NCI-H128 (cell line): ENCODE measurements around the gene ERCC2.

Experiments used
- DNase-seq: peaks from one replicate; lab custom pipeline; 2025; ENCODE audit not compliant: unreplicated experiment; lab: John Stamatoyannopoulos, UW

Gene ERCC2

DNA sequence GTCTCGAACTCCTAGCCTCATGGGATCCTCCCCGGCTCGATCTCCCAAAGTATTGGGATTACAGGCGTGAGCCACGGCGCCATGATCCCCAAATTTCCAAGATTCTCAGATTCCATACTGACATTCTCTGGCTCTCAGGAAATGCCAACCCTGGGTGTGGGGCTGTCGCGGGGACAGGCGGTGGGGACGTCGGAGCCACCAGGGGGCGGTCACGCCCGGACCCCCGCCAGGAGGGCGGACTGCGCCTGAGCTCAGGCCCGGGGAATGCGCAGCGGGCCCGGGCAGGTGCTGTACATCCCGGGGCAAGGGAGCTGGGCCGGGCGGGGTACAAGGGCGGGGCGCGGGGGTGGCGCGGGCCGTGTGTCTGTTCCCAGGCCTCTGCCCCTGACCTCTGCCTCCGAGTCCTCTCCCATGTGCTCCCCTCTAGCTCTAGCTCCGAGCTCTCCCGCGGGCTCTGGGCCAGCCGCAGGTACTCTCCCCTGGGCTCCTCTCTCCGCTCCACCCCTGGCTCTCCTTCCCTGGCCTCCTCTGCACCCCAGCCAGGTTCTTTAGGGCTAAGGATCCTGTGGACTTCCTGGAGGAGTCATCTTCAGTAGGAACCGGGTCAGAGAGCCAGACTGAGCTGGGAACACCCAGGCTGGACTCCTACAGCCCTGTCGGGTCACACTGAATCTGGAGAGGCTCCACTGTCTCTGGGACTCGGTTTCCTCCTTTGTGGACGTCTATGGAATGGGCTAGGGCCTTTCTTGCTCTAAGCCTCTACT, 32.1 kb upstream of the ERCC2 start:
- DNase-seq = no peak

DNA sequence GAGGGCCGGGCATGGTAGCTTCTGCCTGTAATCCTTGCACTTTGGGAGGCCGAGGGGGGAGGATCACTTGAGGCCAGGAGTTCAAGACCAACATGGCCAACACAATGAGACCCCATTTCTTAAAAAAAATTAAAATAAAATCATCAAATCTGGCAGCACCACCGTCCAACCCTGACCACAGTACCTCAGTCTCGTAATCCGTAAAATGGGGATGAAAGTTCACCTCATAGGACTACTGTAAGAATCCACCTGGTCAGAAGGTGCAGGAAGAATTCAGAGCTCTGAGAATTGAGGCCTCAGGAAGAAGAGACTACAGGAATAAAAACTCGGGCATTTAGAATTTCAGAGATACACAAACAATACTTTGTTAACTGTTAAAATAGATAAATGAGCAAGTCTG, 31.4 kb upstream of the ERCC2 start:
- DNase-seq = no peak

DNA sequence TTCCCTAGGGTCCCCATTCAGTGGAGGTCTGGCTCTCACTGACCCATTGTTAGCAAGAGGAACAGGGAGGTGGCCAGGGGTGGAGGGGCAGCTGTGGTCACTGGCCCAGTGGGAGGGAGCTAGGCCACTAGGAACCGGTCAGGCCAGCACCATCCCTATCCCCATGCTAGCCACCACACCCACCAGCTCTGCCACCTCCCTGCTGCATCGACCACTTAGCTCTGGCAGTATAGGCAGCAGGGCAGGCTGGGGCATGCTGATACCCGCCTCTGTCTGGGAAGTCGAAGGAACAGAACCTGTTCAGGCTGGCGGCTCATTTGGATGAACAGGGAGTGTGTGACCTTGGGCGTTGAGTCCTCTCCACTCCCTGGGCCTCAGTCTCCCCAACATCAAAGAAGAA, 29.8 kb upstream of the ERCC2 start:
- no peak for DNase-seq

DNA sequence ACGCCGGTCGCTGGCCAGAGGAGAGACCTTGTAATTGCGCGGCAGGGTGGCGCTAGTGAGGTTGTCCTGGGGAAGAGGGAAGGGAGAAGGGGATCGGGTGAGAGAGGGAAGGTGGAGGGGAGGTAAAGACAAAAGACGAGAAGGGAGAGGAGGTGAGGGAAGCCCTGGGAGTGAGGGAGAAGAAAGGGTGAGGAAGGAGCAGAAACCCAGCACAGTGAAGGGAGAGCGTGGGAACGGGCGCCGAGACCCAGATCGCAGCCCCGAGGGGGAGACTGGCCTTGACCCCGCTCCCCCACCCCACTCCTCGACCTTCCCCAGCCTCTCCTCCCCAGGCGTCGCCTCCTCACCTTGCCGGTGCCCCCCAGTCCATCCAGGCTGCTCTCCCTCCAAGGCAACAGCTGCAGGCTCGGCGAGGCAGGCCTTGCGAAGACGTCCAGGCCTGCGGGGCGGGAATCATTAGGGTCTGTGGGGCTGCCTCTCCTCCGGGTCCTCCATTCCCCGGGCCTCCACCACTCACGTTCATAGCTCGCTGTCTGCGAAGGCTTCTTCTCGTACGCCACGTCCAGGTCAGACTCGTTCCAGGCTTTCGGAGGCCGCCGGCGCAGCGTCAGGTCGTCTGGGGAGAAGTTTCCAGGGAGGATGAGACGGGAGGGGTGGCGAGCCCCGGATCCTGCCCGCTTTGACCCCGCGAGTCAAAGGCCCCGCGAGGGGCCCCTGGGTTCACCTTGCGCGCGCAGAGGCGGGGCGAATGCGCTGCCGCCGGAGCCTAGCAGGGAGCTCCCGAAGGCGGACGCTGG, 25.6 kb upstream of the ERCC2 start:
- DNase-seq = no peak

DNA sequence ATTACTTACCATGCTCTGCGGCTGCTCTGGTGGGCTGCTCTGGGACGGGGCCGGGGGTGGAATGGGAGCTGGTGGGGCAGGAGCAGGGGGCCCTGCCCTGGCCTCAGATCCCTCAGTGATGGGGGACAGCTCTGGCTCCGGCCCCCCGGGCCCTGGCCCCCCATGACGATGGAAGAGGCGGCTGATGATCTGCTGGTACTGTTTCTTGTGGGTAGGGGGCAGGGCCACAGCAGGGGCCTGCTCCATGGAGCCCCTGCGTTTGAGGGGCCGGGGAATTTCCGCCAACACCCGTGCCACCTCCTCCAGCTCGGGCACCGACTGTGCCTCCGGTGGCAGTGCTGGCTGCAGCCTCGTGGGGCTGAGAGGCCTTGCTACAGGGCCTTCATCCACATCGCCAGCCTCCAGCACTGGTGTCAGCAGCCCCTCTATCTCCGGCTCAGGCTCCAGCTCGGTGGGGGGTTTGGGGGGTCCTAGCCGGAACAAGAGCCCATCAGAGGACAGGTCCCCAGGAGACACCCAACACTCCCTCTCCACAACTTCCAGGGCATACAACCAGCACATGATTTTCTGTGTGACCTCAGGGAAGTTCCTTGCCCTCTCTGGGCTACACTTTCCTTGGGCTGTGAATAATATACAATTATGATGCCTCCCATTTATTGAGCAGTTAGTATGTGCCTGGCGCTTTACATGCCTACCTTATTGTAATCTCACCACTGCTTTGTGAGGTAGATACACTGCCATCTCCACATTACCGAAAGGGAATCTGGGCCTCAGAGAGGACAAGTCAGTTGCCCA, 21.7 kb upstream of the ERCC2 start:
- DNase-seq = no peak

DNA sequence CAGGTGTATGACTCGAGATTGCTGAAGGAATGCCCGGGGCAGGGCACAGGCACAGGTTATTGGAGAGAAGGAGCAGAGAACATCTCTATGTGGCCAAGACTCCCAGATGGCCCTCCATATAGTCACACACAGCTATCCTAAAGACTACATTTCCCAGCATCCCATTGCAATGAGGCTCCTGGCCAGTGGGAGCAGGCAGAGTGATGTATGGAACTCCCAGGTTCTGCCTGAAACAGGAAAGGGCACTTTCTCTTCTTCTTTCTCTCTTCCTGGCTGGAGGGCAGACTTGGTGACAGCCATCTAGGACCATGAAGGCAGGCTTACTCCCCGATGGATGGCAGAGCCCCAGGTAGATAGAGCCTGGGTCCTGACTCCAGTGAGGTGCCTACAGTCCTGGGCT, 21.0 kb upstream of the ERCC2 start:
- DNase-seq = no peak

DNA sequence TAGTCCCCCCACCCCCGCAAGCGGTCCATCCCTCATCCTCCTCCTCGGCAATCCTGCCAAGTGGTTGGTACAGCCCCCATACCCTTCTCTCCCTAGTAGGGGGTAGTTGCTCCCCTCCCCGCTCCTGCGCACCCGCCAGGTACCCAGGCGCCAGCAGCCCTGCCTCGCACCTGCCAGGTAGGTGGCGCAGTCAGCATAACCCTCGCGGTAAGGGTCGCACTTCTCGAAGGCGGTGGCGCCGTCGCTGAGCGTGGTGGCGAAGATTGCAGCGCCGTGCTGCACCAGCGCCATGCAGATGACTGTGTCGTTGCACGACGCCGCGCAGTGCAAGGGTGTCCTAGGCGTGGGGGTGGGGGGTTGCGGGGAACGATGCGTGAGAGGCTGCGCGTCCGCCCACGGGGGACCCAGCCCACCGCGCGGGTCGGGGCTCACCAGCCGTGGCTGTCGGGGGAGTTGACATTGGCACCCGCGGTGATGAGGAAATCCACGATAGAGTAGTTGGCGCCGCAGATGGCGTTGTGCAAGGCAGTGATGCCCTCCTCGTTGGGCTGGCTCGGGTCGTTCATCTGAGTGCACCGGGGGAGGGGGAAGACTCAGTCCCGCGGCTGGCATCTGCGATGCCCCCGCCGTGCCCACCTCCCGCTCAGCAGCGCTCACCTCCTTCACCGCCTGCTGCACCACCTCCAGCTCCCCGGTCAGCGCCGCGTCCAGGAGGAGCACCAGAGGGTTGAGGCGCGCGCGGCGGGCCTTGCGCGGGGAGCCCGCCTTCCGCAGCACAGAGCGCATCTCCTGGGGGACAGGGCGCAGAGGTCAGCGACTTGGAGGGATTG, 15.2 kb upstream of the ERCC2 start:
- no peak for DNase-seq

DNA sequence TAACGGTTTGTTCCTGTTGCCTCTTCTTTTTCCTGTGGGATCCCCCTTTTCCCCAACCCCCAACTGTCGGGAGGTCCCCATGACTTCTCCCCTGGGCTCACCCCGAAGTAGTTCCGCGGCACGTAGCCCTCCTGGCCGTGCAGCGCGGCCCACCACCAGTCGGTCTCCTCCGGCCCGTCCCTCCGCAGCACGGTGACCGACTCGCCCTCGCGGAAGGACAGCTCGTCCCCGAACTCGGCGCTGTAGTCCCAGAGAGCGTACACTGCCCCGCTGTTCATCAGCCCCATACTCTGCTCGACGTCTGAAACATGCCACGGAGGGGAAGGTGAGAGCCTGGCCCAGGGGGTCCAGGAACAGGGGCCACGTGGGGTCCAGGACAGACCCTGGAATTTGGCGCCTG, 12.1 kb upstream of the ERCC2 start:
- no peak for DNase-seq

DNA sequence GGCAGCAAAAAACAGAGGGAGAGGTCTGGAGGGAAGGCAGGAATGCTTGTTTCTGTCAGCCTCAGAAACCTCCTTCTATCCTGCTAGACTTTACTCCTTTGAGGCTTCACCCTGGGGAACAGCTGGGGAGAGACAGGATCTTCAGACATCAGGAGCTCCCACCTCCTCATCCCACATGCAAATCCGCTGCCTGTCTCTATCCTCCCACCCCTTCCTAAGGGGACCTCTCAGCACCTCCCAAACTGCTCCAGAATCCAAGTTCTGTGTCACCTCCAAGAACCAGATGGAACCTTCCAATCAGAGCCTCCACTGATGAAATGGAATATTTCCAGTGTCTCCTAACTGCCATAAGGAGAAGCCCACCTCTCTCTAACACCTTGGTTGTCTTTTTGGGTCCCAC, 9.7 kb upstream of the ERCC2 start:
- DNase-seq = no peak

DNA sequence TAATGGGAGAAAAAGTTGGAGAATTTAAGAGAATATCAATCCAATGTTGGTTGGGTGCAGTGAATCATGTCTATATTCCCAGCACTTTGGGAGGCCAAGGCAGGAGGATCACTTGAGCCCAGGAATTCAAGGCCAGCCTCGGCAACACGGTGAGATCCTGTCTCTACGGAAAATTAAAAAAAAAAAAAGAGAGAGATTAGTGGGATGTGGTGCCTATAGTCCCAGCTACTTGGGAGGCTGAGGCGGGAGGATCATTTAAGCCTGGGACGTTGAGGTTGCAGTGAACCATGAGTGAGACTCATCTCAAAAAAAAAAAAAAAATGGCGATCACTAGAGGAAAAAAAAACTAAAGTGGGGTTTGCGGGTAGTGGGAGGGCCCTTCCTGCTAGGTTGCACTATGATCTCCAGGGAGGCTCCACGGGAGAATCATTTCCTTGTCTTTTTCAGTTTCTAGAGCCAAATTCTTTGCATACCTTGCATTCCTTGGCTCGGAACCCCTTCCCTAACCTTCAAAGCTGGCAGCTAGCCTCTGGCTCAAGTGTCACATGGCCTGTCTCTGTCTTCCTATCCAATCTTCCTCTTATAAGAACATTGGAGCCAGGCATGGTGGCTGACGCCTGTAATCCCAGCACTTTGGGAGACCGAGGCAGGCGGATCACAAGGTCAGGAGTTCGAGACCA, 5.8 kb upstream of the ERCC2 start:
- DNase-seq = no peak

DNA sequence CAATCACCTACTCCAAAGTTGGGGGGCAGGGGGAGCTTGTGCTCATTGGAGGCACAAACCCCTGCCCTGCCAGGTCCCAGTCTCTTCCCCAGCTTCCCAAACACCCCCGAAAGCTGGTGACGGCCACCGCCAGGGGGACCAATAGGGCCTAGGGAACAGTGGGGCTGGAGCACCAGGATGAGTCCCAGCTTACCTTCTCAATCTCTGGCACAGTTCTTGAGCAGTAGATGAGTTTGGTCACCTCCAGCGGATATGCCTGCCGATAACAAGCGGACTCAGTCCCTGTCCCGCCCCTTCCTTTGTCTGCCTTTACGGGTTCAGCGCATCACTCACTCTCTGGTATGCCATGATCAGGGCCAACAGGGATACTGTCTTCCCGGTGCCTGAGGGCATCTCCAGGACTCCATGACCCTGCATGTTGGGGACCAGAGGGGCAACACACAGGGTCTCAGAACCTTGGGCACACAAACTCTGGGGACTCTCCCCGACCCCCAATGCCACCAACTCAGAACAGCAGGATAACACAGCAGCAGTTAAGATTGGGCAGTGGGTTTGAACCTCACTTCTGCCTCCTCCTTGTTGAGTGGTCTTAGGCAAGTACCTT, 1.5 kb downstream of the ERCC2 start:
- no peak for DNase-seq

DNA sequence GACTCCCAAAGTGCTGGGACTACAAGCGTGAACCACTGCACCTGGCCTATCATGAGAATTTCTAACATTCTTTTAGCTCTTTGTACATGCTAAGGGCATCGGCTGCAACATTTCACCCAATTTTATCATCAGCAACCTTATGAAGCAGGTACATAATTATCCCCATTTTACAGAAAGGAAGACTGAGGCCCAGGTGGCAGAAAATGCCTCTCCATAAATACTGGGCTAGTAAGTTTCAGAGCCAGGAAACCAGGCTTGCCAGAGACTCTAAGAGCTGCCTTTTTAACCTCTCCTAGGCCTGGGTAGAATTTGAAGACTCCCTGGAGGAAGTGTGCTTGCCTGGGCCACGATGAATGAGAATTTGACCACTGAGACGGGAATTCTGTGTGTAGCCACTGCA, 2.2 kb downstream of the ERCC2 start:
- DNase-seq = no peak

DNA sequence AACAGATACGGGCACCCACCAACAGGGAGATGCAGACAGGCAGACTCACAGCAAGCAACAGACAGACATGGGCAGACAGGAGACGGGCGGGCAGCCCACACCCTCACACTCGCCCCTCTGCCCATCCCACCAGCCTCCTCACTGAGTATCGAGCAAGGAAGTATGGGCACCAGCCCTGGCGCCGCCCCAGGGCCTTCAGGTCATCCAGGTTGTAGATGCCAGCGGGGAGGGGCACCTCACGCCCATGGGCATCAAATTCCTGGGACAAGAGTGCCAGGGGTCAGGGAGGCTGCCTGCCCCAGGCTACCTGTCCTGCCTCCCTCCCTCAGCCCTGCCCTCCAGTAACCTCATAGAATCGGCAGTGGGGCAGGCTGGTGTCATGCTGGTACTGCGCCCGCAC, 5.7 kb downstream of the ERCC2 start:
- no peak for DNase-seq

DNA sequence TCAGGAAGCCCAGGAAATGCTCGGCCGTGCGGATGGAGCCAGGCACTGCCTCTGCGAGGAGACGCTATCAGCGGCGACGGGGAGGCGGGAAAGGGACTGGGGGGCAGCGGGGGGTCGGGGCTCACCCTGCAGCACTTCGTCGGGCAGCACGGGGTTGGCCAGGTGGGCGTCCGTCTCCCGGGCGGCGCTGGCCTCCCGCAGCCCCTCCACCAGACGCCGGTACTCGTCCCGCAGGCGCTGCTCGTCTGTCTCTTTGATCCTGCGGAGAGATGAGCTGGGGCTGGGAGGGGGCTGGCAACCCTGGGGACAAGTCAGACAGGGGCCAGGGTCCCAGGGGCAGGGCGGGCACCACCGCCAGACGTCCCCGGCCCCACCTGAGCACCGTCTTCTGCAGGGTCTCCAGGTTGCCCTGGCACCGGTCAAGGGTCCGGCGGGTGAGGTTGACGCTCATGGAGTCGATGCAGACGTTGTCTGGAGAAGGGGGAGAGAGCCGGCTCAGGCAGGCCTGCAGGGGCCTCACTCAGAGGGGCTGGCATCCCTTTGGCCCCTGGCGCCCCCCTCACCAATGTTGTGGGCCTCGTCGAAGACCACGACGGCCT, 6.4 kb downstream of the ERCC2 start:
- no peak for DNase-seq

DNA sequence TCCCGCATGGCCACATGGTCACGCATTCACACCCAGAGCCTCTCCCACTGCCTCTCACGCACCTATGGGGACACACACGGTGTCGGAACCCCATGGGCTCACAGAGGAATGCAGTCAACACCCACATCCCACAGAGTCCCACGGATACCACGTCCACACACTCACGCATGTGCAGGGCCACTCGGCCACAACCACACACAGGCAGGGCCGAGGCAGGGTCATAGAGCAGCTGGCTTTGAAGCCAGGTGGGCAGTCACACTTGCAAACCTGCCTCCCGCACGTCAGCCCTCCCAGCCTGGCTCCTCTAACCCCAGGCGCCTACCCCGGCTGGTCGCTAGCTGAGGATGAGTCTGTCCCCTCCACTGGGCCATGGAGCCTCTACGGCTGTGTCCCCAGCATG, 8.1 kb downstream of the ERCC2 start:
- DNase-seq = no peak

DNA sequence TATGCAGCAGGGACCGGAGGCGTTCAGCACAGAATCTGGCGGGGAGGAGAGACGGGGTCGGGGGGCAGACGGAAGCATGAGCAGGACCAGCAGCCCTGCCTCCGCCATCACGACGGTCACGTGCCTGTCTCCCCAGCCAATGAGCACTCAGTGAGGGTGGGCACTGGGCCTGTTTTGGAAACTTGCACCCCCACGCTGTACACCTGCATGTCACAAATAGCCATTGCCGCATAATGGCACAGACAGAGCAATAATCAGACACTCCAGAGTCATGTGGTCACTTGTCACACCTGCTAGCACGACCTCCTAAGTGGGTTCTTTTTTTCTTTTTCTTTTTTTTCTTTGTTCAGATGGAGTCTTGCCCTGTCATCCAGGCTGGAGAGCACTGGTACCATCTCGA, 8.8 kb downstream of the ERCC2 start:
- DNase-seq = no peak

DNA sequence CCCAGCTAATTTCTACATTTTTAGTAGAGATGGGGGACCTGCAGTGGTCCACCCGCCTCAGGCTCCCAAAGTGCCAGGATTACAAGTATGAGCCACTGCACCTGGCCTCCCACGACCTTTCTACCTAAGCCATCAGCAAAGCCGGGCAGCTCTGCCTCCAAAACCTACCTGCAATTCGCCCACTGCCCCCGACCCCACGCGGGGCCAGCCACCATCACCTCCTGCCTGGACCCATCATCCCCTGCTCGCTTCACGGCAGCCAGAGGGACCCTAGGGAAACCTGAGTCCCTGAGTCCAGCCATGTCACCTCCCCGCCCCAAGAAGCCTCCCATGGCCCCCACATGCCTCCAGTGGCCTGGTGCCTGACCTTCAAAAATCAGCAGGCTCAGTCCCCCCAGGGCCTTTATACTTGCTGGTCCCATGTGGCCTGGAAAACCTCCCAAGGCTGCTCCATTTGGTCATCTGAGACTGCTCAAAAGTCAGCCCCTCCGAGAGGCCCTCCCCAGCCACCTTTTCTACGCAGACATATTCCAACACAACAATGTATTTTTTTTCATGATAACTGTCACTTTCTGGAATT, 12.1 kb downstream of the ERCC2 start:
- DNase-seq = no peak

DNA sequence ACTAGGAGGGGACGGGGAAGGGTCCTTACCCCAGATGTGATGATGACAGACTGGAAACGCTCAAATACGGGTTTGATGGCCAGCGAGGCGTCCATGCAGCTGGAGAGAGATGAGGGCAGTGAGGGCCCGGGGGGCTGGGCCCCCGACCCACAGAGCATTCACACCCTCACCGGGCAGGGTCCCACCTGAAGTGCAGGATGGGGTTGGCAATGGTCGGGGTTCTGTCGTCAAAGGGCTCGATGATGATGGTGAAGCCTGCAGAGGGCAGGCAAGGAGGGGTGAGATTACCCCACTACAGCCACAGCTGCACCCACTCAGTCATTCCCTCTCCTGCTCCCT, 13.0 kb downstream of the ERCC2 start:
- DNase-seq = no peak

DNA sequence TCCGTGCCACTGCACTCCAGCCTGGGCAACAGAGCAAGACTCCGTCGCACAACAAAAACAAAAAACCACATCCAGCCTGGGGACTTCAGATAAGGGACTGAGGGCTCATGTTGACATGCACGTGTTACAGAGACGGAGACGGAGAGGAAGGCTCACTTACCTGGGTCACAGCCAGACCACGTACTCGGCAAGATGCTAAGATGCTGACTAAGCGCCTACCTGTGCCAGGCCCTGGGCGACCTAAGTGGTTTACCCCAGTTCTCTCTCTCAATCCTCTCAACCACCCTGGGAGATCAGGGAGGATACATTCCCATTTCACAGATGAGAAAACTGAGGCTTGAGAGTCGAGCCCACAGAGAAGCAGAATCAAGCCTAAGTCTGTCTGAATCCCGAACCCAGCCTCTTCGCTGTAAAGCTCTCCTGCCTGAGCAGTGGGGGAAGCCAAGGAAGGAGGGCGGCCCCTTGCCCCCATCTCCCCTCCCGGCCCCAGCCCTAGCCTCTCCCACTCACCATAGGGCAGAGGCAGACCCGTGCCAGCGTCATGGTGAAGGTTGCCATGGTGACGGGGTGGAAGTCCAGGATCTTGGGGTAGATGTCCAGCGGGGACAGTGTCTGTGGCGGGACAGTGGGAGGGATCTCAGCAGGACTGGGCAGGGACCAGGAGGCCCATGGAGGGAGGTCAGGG, 13.5 kb downstream of the ERCC2 start:
- DNase-seq = no peak
